K562 (cell line): ENCODE data around the gene ZBTB7A. TPM values are rescaled to one million over a fixed set of nuclear protein-coding genes. Genes with fewer than 3 reads are reported as not detected.

Experiments used
- CC2D1A ChIP-seq: fragments of 450-650 bp; IDR thresholded peaks from 2 replicates; pipeline ENCODE4 v1.6.1; 2017; ENCODE audit warnings: mild to moderate bottlenecking
- E2F3 ChIP-seq: fragments of 250-450 bp; sonication (Bioruptor Pico); IDR thresholded peaks from 2 replicates; pipeline ENCODE4 v1.4.0; 2020; ENCODE audit warnings: mild to moderate bottlenecking
- E2F6 ChIP-seq, 2 experiments: IDR thresholded peaks; 2 replicates each; pipeline ENCODE4 v1.6.1; 2011; ENCODE audit warnings: borderline replicate concordance in 1 of 2, control low read depth in 1 of 2, low read depth in 1 of 2, low read length in 1 of 2, mild to moderate bottlenecking in 1 of 2, mixed read lengths in 1 of 2, moderate library complexity in 1 of 2; ENCODE audit not compliant: insufficient read depth in 1 of 2, insufficient read length in 1 of 2, poor library complexity in 1 of 2, severe bottlenecking in 1 of 2; ENCODE audit errors: extremely low read depth in 1 of 2
- HBP1 ChIP-seq: fragments of 450-650 bp; formaldehyde crosslinking; IDR thresholded peaks from 2 replicates; pipeline ENCODE4 v1.4.0; 2022; ENCODE audit warnings: missing genetic modification characterization
- NCOA2 ChIP-seq, 2 experiments: fragments of 450-650 bp; IDR thresholded peaks; 2 replicates each; pipeline ENCODE4 v1.6.1; 2018; ENCODE audit warnings: mild to moderate bottlenecking in 2 of 2, moderate library complexity in 1 of 2; ENCODE audit not compliant: partially characterized antibody in 2 of 2
- RHOXF2B ChIP-seq: fragments of 250-450 bp; sonication (Bioruptor Pico); conservative IDR thresholded peaks from 2 replicates; pipeline ENCODE4 v1.5.1; 2021
- TFAP4 ChIP-seq: sonication (generic); formaldehyde crosslinking; IDR thresholded peaks from 2 replicates; pipeline ENCODE4 v1.8.0; 2022; ENCODE audit warnings: missing genetic modification reagents, mild to moderate bottlenecking, moderate library complexity, borderline replicate concordance
- ZNF140 ChIP-seq: fragments of 250-450 bp; sonication (Bioruptor Pico); IDR thresholded peaks from 2 replicates; pipeline ENCODE4 v1.8.0; 2021; ENCODE audit warnings: moderate library complexity, mild to moderate bottlenecking, inconsistent platforms
- ZNF318 ChIP-seq, 2 experiments: fragments of 450-650 bp; IDR thresholded peaks; 2 replicates each; pipeline ENCODE4 v1.6.1; 2016; ENCODE audit warnings: mild to moderate bottlenecking in 2 of 2, borderline replicate concordance in 1 of 2, low read depth in 1 of 2, moderate library complexity in 1 of 2
- polyA plus RNA-seq, 8 experiments: library from polyadenylated mRNA; depleted of rRNA in 4 of 8; stranded (reverse) in 5 of 8; unstranded in 3 of 8; fragments of >200 nt; fragmentation: Nextera tagmentation in 2 of 8; fragmentation: Illumina TruSeq in 1 of 8; extraction: Ambion mirVana in 2 of 8; extraction: Trizol in 1 of 8; gene quantifications; 2 replicates each; pipeline versions ENCODE4 v1.2.1 to v1.2.3, GENCODE V29; 2011 to 2014; ENCODE audit warnings: inconsistent platforms in 1 of 8, missing spikeins in 1 of 8
- total RNA-seq, 7 experiments: library from RNA; depleted of rRNA in 6 of 7; stranded (reverse); fragments of >200 nt in 6 of 7; fragmentation: Illumina TruSeq in 2 of 7; extraction: Trizol in 2 of 7; gene quantifications; 2 replicates each; pipeline versions ENCODE4 v1.2.1 to v1.2.3, GENCODE V29; 2011 to 2021; ENCODE audit warnings: low replicate concordance in 1 of 7

The ZBTB7A gene
- total and polyA plus RNA-seq, 9 of the 15 experiments (the other 6 are each of a cell fraction or from before 2014, with no cell fraction given): 0.11 to 34.0 (median 4.6) TPM

DNA sequence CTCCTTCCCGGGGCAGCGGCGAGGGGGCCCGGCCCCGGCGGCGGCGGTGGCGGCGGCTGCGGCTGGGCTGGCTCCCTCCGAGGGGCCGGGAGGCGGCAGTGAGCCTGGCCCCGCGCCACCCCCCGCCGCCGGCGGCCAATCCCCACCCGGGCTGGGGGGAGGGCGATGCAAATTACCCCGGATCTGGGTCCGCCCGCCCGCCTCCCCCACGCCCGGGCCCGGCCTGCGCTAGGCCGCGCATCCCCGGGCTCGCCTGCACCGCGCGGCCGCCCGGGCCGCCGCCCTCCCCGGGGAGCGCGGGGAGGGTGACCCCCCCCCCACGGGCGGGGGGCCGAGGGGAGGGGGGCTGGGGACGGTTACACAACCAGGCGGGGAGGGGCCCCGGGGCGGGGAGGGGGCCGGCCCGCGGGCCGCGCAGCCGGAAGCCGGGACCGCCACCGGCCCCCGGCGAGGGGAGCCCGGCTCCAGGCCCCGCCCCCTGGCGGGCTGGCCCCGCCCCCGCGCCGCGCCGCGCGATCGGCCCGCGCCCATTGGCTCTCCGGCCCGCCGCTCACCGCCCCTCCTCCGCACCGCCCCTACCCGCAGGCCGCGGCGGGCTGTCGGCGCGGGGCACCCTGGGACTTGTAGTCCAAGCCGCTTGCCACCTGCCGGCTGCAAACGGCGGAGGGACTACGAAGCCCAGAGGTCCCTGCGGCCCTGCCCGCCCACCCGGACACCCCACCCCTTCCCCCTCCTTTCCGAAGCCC lies 1.1 kb downstream of the ZBTB7A start (continued):
- TF ChIP-seq HBP1 (CRISPR knock-in tag) (no peak), RHOXF2B (CRISPR knock-in tag) (no peak), TFAP4 (CRISPR knock-in tag) (peak; percentile 50; the same call in 1 of the 2 replicates), ZNF140 (CRISPR knock-in tag) (no peak), ZNF318 (IDR thresholded peaks at IDR 0.05; ENCODE audit: borderline replicate concordance in 1 of 2, low read depth in 1 of 2) (no peak), E2F6 (IDR thresholded peaks at IDR 0.05; ENCODE audit: borderline replicate concordance in 1 of 2, extremely low read depth in 1 of 2, insufficient read depth in 1 of 2, insufficient read length in 1 of 2, low read depth in 1 of 2, low read length in 1 of 2, poor library complexity in 1 of 2, severe bottlenecking in 1 of 2) (peak in 1 of 2 experiments; percentile 16), E2F3 (CRISPR knock-in tag) (no peak), NCOA2 (IDR thresholded peaks at IDR 0.05; ENCODE audit: partially characterized antibody in 2 of 2) (no peak), CC2D1A (no peak)
